ENCODE measurements around the gene PKD1L1.
"Not testable (repeated sequence)": the region's sequence is repeated elsewhere in the genome, so short reads cannot be mapped to it uniquely, and the experiment has no call there.

PKD1L1 gene

GRCh38 chr7:47937711-47938573, 10.3 kb downstream of the PKD1L1 start:
- DNase-seq: no peak

- DNase-seq: no peak
Measured at GRCh38 chr7:47937065-47937687, 11.1 kb downstream of the PKD1L1 start.

GRCh38 chr7:47936323-47936722, 11.9 kb downstream of the PKD1L1 start:
- no peak for DNase-seq

GRCh38 chr7:47935336-47935735, 12.9 kb downstream of the PKD1L1 start:
- no peak for DNase-seq

GRCh38 chr7:47934831-47935230, 13.4 kb downstream of the PKD1L1 start:
- DNase-seq: no peak

- DNase-seq: no peak
Measured at GRCh38 chr7:47933215-47933614, 15.1 kb downstream of the PKD1L1 start.

GRCh38 chr7:47932466-47933037, 15.7 kb downstream of the PKD1L1 start:
- DNase-seq: no peak

- no peak for DNase-seq
Measured at GRCh38 chr7:47932016-47932415, 16.2 kb downstream of the PKD1L1 start.

- no peak for DNase-seq
Measured at GRCh38 chr7:47931005-47932004, 17.0 kb downstream of the PKD1L1 start.

- no peak for DNase-seq
Measured at GRCh38 chr7:47924266-47924665, 24.0 kb downstream of the PKD1L1 start.

- not testable (repeated sequence) for DNase-seq
Measured at GRCh38 chr7:47923081-47923875, 25.0 kb downstream of the PKD1L1 start.

- not testable (repeated sequence) for DNase-seq
Measured at GRCh38 chr7:47916514-47916913, 31.8 kb downstream of the PKD1L1 start.

GRCh38 chr7:47915616-47915976, 32.7 kb downstream of the PKD1L1 start:
- DNase-seq: no peak

GRCh38 chr7:47914717-47915615, 33.3 kb downstream of the PKD1L1 start:
- DNase-seq: no peak

GRCh38 chr7:47912332-47912731, 35.9 kb downstream of the PKD1L1 start:
- no peak for DNase-seq

GRCh38 chr7:47908720-47909119, 39.5 kb downstream of the PKD1L1 start:
- DNase-seq: no peak

- DNase-seq: no peak
Measured at GRCh38 chr7:47907981-47908616, 40.2 kb downstream of the PKD1L1 start.

- DNase-seq: no peak
Measured at GRCh38 chr7:47906883-47907282, 41.4 kb downstream of the PKD1L1 start.

GRCh38 chr7:47905076-47905920, 43.0 kb downstream of the PKD1L1 start:
- no peak for DNase-seq

Data from cerebellar nuclear complex (tissue), 1 donor.